ENCODE data around the gene INS.
"Not testable (repeated sequence)": the region's sequence is repeated elsewhere in the genome, so short reads cannot be mapped to it uniquely, and the experiment has no call there.

Gene INS

DNA sequence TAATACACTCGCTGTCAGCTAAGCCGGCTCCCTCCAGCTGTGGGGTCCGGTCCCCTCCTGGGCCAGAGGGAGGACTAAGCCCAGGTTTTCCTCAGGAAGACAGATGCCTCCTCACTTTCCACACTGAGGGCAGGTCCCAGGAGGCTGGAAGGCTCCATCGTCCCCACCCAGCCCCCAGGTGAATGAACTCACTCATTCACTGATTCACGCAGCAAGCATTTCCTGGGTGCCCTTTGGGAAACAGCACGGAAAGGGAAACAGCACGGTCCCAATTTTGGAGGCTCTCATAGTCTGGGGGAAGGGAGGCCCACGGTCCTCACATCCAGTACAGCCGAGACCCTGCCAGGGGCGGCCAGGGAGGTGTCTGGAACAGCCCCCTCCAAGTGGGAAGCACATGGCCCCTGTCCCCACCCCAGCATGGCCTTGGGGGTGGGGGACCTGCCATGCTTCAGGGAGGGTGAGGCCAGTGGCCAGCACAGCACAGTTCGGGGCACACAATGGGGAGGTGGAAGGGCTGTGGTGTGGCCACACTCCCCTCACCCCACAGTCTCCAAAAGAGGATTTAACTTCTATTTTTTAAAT is 19.9 kb upstream of the INS start:
- DNase-seq, result no peak

GRCh38 chr11:2180347-2180746 is 19.3 kb upstream of the INS start:
- DNase-seq, result no peak

GRCh38 chr11:2179516-2179915 is 18.5 kb upstream of the INS start:
- no peak for DNase-seq

DNA sequence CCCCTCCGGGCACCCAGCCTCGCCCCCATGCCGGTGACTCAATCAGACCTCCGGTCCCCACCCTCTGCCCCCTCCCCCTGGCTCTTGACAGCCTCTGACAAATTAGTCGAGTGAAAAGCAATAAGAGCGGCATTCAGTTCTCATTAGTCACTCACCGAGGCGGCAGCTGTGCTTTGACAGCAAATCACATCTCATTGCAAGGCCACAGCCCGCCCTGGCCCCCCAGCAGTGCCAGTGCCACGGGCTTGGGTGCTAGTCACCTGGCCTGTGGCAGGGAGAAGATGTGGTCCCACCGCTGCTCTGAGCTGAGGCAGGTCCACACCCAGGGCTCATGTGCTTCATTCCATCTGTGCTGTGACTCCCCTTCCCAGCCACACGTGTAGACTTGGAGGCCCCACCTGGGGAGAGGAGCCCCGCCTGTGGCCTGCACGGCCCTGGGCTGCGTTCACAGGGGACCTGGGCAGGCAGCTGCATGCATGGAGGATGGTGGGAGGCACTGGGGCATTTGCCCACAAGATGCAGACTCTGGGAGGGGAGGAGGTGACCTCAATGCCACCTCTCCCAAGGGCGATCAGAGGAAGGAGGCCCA is 18.0 kb upstream of the INS start:
- no peak for DNase-seq

DNA sequence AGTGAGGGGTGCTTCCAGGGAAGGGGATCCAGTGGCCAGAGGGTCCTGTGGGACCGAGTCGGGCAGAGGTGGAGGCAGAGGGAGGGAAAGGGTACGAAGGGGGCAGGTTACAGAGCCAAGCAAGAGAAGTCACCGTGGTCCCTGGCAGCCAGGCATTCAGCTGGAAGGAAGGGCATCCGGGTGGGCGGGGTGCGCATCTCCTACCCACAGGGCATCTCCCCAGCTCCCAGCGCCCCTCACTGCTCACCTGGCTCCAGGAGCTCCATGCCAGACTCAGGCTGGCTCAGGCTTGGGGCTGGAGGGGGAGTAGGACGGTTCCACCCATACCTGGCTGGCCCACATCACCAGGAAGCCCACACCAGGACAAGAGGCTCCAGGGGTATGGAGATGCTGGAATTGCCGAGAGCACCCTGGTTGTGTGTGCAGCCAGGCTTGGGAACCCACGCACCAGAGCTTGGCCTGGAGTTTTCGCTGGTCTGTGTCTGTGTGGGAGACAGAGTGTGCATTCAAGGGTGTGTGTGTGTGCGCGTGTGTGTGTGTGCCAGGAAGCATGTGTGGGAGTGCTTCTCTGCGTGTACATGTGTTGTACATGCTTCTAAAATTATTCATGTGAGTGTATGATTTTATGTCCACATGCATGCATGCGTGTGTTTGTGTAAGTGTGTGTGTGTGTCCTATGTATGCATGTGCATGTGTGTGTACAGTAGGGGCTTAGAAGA is 17.2 kb upstream of the INS start:
- not testable (repeated sequence) for DNase-seq

- no peak for DNase-seq
Measured at GRCh38 chr11:2177076-2177475, 16.1 kb upstream of the INS start.

- no peak for DNase-seq
Measured at GRCh38 chr11:2176389-2176900, 15.4 kb upstream of the INS start.

DNA sequence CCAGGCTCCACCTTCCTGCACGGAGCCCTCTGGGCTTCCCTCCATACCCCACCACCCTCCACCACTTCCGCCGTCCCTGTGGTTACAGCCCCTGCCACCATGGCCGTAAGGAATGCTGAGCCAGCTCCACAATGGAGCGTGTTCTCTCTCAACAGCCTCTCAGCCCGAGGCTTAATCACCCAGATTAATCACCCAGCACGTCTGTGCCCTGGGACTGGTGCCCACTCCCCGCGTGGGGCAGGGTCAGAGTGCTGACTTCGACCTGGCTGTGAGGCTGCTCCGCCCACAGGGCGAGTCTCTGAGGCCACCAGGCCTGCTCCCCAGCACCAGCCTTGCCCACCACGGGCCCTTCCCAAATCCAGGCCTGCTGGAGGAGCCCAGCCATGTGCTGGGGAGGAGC is 14.7 kb upstream of the INS start:
- DNase-seq, result no peak

GRCh38 chr11:2174361-2174760 is 13.4 kb upstream of the INS start:
- no peak for DNase-seq

DNA sequence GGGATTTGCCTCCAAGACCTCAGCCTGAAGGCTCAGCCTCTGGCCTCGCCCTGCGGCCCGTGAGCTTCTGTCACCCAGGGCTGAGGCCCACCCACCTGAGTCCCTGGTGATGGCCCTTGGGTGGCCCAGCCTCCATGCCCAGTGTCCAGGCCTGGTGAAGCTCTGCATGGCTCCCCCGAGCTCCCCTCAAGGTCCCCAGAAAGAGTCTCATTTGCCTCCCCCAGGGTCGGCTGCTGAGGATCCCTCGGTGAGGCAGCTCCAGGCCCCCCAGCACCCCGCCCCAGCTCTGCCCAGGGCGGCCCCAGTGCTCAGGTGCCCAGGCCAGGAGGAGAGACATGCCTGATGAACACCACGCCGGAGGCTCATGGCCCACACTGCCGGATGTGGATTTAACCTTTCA is 12.8 kb upstream of the INS start:
- no peak for DNase-seq

- no peak for DNase-seq
Measured at GRCh38 chr11:2173150-2173693, 12.2 kb upstream of the INS start.

GRCh38 chr11:2172676-2173075 is 11.7 kb upstream of the INS start:
- DNase-seq, result no peak

- no peak for DNase-seq
Measured at GRCh38 chr11:2171591-2172003, 10.6 kb upstream of the INS start, which contains the start of gene TH. Gene TH (minus strand): TSS chr11:2171815. CDS start chr11:2171786, 29 bp downstream.

DNA sequence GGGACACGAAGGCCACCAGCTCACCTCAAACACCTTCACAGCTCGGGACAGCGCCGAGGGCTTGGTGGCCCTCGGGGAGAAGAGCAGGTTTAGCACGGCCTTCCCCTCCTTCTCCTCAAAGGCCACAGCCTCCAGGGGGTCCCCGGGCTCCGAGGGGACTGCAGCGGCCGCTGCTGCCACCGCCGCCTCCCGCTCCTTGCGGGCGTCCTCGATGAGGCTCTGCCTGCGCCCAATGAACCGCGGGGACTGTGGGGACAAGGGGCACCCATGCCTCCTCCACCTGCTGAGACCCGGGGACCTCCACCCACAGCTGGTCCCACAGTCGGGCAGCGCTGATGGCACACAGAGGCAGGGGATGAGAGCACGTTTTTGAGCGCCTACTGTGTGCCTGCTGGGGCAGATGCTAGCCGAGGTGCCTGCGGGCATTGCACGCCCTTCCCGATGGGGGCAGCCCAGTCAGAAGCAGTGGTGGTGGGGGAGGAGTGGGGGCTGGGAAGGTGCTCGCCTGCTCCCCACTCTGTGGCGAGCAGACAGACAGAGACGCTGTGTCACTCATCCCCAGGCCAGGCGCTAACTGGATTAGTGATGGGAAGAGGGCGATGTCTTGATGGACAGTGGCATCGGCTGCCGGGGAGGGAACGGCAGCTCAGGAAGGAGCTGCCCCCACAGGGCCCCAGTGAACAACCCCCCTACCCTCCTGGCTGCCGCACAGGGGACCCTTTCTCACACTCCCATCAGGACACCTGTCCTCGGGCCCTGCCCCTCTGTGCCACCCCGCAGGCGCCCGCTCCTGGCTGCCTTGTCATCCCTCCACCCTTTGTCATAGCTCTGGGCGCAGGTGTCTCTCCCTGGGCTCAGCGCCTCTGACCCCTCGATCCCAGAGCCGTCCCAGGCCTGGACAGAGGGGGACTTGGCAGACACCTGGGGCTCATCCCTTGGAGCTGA is 8.9 kb upstream of the INS start:
- no peak for DNase-seq

DNA sequence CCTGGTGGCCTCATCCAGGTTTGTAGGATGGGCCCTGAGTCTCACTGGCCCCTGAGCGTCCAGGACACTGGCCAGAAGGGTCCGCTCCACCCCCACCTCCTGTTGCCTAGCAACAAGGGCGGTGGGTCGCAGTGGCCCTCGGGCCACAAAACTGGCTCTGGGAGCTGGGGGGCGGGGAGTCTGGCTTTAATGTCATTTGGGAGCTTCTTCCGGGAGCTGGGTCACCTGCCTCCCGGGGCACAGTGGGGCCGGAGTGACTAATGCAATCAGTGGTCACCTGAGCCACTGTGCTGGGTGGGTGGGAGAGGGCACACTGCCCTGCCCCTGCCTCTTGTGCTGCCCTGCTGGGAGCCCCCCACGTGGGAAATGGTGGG is 8.0 kb upstream of the INS start:
- DNase-seq, result no peak

DNA sequence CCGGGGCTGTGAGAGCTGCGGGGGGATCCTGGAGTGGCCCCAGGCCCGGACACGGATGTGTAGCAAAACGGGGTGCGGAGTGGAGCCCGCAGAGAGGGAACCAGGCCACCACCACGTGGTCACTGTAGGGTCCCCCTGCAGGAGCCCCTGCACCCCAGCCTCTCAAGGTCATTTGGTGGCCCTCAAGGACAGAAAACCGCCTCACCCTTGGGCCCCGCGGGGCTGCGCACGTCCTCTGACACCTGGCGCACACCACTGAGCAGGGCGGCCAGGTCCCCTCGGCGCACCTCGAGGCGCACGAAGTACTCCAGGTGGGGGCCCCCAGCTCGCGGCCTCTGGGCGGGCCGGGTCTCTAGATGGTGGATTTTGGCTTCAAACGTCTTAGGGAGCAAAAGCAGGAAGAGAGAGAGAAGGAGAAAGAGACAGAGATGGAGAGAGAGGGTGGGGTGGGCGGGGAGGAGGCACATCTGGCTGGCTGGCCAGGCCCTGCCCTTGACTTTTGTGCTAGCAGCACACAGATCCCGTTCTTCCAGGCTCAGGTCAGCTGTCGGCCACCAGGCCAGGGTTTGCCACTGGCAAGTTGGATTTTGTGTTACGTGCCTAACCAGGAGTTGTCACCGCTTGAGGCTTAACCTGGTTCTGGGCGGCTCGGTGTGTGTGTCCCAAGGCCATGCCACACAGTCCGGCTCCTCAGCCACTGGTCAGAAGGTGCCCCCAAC is 7.4 kb upstream of the INS start:
- DNase-seq, result no peak

DNA sequence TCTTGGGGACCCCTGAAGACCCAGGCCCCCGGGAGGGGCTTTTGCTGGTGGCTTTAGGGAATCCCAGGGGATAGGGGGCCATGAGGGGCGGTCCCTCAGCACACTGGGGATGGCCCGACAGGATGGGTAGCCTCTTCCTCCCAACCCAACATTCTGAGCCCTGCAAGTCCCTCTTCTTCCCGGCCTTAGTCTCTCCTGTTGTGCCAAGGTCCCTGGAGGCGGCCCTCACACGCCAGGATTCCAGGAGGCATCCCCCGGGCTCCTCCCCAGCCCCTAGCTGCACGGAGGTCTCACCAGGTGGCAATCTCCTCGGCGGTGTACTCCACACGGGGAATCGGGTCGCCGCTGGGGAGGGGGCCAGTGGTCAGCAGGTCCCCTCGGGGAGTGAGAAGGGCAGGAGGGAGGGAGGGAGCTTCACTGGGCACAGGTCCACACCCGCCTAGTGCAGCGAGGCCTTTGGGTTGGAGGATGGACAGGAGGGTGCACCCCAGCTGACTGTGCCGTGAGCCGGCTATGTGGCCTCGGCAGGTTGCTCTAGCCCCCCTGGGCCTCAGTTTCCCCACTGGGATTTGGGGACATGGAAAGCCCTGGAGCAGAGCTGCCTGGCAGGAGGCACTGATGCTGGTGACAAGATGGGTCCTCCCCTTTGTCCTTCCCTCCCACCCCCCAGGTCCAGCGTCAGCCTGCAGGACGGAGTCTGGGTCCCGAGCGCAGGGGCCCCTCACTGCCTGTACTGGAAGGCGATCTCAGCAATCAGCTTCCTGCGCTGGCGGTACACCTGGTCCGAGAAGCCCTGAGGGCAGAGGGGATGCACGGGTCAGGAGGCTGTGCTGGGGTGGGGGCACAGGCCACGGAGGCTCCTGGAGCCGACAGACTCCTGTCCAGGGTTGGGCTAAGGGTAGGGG is 6.4 kb upstream of the INS start:
- DNase-seq, result no peak

DNA sequence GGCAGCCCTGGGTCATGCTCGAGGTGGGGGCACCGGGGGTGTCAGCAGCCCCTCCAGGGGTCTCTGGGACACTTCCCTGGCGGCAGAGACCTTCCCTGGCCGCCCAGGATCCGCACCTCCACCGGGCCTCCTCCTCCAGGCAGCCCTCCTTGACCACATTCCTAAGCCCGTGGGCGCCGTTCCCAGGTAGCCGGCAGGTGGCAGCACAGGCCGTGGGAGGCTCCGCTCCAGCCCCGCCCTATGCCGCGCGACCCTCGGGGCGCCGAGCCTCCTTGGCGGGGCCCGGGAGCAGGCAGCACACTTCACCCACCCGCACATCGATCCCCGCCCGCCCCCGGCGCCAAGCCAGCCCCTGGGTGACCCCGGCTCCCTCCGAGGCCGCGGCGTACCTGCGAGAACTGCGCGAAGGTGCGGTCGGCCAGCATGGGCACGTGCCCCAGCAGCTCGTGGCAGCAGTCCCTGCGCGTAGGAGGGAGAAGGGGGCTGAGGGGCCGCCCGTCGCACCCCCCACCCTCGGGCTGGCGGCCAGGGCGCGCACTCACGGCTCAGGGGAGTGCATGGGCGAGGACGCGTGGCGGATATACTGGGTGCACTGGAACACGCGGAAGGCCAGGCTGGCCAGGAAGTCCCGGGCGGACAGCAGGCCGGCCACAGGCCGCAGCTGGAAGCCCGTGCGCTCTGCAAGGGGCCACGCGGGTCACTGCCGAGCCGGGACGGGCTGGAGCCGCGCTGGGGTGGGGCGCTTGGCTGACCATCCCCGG is 5.3 kb upstream of the INS start:
- DNase-seq, result no peak

GRCh38 chr11:2165571-2165970 is 4.6 kb upstream of the INS start:
- DNase-seq, result no peak

DNA sequence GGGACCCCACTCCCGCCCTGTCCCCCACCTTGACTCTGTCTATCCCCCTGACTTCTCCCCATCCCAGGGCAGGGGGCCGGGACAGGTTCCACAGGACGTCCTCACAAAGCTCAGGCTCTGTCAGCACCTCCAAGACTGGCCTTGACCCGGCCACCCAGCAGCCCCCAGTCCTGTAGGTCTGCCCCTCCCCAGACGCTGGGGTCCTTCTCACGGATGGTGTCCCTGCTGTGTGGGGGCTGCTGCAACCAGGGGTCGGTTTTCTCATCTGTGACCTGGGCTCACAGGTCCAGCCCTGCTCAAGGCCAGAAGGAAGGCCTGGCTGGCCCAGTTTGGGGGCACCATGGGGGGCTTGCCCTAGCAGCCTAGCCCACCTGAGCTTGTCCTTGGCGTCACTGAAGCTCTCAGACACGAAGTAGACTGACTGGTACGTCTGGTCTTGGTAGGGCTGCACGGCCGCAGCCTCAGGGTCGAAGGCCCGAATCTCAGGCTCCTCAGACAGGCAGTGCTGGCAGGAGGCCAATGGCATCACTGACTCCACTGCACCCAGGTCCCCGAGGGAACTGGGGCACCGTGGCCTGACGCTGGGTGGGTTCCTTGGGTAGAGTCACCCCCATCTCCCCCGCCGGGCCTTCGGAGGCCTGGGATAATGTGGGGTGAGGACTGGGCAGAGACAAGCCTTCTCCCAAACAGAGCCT is 4.0 kb upstream of the INS start:
- DNase-seq, result no peak
